ENCODE measurements around the gene MRPL42.
A peak's percentile ranks its signal among the peaks of the same experiment; 100 is the strongest.

MRPL42 gene

DNA sequence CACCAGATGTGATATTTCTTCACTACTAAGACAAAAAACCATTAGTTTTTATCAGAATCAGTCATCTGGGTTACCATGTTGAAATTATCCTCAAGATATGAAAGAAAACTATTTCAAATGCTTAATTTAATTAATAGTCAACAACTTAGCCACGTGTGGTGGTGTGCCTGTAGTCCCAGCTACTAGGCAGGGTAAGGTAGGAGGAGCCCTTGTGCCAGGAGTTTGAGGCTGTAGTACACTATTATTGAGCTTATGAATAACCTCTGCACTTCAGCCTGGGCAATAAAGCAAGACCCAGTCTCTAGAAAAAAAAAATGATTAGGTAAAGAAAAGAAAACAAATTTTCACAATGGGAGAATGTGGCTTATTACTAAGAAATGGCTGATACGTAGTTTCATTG, 33.4 kb downstream of the MRPL42 start:
- no peak for DNase-seq

DNA sequence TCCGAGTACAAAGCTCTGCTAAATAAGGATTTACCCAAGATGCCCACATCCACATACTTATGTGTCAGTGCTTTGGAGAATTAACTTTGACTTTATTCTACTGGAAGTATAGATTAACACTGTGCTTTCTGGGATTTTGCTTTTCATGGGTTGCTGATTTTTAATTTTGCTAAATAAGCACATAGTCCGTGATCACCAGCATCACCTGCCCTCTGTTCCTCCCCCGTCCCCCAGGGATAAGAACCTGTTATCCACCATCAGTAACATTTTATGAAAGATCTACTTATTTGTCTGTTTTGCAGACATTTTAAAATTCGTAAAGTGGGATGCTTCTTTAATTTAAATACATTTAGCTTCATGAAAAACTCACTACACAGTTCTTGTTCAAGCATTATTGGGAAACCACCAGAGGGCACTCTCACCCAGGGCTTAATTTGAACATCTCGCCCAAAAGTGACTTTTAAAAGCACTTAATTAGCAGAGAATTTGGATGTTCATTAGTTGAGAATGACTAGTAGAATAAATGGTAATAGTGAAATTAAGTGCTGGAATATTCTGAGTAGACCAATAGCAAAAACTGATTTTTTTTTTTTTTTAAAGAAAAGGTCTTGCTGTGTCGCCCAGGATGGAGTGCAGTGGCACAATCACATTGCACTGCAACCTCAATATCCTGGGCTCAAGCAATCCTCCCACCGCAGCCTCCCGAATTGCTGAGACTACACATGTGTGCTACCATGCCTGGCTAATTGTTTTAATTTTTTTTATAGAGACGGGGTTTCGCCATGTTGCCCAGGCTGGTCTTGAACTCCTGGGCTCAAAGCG, 35.7 kb downstream of the MRPL42 start:
- peak; percentile 80 for DNase-seq

DNA sequence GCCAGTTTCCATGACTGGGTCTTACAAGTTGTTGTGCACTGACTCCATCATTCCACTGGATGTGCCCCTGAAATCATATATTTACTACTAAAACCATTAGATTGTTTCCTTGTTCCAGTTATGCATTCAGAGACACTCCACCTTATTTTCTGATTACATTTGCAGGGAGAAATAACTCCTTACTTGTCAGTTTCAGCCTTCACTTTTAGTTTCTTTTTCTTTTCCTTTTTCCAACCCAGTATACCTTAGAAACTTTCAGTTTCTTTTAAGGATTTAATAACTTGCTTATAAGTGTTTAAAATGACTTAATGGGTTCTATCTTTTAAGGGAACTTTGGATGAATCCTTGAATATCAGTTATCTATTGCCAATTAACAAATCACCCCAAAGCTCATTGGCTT, 39.9 kb downstream of the MRPL42 start:
- DNase-seq = no peak

DNA sequence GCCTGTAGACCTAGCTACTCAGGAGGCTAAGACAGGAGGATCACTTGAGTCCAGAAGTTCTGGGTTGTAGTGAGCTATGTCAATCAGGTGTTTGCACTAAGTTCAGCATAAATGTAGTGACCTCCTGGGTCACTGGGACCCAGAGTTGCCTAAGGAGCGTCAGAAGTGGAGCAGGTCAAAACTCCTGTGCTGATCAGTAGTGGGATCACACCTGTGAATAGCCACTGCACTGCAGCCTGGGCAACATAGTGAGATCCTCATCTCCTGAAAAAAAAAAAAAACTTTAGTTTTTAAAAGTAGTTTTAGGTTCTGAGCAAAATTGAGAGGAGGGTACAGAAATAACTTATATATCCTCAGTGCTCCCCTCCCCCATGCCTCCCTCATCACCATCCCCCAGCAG, 42.2 kb downstream of the MRPL42 start:
- DNase-seq = no peak

DNA sequence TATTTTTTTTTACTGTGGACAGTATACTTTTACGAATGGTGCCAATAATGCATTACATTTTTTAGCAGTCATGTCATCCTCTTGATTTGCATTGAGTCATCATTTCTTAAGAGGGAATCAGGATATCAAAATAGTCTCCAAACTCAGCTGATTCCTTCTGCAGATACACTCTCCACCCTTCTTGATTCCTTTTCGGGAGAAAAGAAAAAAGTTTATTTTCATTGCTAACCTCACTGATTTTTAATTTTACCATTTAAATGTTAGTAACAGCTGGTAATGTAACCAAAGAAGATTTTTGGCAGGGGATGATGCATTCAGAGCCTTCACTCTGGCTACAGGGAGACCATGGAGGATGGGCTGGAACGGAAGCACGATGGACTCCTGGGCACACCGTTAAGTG, 47.5 kb downstream of the MRPL42 start:
- DNase-seq = no peak

DNA sequence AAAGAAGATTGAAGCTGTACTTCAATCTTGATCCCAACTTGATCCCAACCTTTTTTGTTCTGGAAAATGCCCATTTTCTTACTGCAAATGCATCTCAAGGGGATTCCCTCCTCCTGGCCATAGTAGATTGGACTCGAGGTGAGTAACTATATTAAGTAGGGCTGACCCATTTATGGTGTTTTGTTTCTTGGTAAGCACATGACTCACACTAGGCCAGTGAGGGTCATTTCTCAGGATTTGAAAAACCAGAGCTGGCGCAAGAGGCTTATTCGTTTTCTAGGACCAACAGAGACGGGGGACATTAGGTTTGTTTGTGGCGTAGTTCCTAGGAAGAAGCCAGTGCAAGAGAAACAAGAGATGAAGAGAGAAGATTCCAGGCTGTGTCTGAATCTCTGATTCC, 51.4 kb downstream of the MRPL42 start:
- DNase-seq = no peak

DNA sequence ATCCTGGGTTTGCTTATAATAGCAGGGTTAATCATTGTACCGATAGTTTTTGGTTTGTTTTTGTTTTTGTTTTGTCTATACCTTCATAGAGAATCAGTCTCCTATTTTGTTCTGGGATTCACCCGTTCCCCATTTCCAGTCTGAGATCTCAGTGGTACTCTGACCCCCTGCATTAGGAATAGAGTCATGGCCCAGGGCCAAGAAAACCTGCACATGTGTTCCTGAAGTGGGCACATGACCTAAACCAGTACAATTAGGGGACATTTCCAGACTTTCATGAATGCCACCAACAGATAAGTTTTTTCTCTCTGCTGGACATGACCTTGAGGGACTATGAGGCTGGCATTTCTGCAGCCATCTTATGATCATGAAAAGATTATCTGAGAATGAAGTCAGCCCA, 52.5 kb downstream of the MRPL42 start:
- peak; percentile 25 for DNase-seq

DNA sequence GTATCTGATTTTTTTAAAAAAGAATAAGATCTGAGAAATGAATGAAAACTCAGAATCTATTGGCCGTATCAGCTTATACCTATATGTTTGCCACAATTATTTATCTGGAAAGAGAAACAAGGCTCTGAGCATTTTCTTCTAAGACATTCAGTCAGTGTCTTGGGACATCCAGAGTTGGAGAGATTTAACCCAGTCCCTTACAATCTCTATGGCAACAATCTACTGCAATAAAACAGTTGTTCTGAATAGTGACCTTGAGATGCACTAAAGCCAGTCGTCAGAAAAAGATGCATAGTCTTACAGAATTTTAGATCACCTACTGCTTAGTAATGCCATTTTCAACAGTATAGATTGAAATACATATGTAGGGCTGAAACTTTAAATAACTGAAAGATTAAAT, 53.1 kb downstream of the MRPL42 start:
- no peak for DNase-seq

DNA sequence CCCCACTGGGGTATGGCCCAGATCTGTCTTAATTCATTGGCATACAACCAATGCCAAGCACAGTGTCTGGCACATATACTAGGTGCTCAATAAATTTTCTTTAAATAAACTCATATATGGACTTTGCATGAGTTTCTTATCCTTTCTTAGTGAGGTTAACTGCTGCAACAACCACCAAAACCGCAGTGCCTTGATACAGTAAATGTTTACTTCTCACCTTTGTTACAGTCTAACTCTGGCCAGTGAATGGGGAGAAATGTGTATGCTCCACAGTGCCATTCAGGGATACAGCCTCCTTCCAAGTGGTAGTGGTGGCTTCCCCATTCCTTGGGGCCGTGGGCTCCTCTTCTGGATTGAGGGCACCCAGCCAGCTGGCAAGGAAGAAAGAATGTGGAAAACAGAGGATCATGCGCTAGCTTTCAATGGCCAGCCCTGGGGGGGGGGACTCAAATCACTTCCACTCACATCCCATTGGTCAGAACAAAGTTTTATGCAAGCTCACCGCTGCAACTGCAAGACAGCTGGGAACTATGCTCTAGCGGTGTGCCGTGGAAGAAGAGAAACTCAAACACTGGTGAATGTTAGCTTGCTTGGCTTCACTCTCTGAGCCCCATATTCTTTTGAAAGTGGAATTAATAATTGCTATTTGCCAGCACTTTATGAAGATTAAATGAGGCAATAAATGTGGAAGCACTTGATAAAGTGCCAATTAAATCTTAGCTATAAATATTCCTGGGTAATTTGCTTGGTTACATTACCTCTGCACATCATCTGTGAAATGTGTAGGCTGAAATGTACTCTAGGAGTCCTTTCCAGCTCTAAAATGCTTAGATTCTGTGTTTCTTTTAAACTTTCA, 54.1 kb downstream of the MRPL42 start:
- no peak for DNase-seq

DNA sequence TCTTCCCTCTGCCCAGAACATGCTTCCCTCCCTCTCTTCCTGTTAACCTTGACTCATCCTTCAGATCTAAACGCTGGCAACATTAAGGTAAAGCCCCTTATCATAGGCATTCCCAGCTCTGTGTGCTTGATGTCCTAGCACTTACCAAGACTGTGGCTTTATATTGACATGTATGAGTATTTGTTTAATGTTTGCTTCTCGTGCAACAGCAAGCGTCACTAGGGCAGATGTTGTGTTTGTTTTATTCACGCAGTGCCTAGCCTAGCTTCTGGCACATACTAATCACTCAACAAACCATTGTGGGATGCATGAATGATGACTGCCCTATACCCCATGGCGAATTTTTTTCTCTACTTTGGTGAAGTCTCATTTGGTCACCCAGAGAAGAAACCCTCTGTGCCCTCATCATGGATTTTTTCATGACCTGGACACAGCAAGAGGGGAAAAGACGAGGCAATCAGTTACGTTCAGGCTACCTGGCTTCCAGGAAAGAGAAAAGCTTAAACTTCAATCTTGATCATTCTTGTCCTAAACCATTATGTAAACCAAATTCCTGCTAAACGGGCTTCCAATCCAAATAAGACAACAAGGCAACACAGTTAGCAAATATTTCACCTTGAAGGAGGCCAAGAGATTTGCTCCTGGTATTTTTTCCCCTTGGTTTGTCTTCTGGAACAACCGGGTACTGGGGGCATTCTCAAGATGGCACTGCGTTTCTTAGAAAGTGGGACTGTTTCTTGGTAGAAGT, 57.2 kb downstream of the MRPL42 start:
- no peak for DNase-seq

DNA sequence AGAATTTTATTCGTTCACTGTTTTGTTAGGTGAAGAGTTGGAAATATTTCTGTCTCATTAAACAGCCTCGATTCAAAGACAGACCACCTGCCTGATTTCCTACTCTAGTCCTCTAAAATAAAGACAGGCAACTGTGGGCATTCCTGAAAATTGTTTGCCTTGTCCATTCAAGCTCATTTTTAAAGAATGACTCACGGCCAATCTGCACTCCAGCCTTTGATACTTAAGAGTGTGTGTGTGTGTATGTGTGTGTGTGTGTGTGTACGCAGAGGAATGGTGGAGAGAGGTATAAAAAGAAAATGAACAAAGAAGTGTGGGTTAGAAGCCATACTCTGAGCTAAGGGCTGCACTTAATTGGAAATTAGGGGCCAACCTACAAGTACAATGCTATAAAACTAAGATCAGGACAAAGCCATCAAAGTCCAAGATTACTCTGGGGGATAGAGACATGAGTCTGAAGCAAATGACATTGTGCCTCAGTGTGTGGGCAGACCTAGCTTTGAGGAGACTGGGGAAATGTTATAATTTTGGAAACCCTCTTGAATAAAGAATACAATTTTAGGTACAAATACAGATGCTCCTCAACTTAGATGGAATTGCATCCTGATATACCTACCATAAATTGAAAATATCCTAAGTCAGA, 59.6 kb downstream of the MRPL42 start:
- no peak for DNase-seq

DNA sequence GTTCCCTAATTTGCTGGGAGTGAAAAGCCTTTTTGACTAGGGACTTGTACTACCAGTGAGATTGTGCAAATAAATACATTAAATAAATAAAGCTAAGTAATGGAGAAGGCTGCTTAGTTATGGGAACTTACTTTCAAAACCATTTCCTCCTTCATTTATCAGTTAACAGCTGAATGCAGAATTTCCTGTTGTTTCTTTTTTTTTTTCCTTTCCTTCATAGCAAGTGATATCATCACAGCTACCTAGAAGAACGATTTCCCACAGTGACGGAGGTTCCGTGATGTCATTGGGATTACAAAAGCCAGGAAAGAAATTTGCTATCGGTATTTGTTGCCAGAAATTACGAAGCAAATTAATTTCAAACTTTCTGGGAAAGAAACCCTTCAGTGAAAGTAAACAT, 63.0 kb downstream of the MRPL42 start:
- DNase-seq = no peak

DNA sequence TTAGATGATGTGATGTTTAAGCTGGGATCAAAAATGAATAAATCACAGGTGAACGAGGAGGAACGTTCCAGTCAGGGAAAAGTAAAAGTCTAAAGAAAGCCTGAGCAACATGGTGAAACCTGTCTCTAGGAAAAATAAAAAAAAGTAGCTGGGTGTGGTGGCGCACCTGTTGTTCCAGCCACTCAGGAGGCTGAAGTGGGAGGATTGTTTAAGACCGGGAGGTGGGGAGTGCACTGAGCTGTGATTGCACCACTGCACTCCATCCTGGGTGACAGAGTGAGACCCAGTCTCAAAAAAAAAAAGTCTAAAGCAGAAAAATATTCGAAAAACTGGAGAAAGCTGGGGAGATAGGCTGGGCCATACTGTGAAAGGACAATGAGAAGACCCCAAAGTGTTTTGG, 66.0 kb downstream of the MRPL42 start:
- DNase-seq = no peak

DNA sequence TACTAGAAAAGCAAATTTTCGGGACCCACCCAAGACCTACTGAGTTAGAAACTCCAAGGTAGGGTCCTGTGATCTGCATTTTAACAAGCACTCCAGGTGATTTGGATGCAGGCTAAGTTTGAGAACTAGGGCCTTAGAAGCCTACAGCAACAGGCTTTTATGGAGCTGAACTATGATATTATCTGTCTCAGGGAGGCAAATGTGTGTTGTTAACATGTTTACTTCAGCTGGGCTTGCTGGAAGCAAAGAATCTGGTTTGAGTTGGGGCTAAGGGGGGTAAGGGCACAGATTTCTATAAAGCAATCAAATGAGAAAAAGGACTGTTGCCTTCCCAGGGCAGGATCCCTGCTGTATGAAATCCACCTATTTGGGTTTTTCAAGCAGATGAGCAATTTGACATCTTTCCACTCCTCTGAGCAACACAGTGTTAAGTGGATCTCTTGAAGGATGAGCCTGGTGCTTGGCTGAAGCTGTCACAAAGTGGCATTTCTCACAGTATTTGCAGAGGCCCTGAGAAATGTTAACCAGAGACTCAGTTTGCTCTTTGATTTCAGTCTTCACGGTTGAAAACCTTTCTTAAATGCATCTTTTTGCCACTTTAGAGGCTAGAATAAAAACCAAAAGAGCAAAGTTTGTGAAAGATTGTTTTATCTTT, 68.9 kb downstream of the MRPL42 start:
- DNase-seq = peak; percentile 53

DNA sequence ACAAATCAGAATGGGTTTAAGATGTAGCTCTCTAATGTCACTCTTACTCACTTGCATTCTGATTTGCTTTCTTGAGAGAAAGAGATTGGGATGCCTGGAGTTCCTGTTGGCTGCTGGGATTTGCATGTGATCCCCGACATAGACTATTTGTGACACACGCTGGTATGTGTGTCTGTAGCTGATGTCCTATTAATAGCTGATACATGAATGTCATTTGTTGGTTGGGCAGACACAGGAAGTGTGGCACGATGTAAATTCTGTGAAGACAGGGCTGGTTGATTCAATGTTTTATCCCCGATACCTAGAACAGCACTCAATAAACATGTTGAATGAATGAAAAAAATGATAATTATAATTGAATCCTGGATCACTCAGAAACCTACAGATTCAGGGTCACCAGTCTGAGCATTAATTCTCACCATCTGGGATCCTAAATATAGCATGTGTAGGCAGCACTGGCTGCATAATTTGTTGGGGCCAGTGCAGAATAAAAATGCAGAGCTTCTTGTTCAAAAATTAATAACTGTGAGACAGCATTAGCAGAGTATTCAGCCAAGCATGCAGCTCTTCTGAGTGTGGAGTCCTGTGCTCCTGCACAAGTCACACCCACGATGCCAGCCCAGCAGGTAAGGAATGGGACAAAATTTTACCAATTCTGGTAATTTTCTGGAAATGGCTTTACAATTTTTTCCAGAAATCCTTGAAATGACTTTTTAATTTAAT, 69.6 kb downstream of the MRPL42 start:
- DNase-seq = peak; percentile 53

DNA sequence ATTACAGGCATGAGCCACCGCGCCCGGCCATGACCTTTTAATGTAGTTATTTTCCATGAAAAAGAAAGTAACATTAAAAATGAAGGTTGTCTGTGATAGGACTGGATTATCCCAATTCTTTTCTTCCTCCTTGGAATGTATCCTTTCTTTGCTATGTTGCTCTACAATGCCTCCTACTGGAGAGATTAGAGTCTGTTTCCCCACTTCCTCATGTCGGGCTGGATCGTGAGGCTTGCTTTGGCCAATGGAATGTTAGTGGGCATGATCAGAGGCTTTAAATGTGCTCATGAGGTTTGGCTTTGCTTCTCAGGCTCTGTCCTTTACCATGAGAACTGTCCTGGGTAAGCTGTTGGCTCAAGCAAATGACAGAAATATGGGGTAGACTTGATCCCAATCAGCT, 70.5 kb downstream of the MRPL42 start:
- no peak for DNase-seq

DNA sequence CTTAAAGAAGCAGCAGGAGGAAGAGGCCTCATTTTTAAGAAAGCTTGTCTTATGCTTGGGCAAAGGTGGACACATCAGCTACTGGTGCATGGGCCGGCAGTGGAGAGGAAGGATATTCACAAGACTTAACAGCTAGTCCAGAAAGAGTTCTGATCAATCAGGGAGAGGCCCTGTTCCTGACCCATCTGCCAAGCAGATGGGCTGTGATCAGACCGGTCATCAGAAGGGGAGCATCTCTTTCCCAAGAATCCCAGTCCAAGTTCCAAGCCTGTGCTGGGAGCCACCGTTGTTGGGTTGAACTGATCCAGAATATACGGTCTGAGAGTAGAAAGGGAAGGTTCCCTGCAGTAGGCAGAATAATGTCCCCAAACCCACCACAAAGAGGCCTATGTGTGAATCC, 72.5 kb downstream of the MRPL42 start:
- no peak for DNase-seq

DNA sequence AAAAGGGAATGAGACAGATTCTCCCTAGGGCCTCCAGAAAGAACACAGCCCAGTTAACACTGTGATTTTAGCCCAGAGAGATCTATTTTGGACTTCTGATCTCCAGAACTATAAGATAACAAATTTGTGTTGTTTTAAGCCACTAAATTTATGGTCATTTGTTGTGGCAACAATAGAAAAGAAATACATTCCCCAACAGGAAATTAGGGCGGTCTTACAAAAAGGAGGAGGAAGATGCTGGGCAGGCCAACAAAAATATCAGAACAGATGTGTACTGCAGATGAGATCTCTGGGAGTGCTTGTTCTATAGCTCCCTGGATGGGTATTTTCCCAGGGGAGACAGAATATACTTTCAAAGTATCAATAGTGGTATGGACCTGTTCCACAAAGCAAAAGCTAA, 73.2 kb downstream of the MRPL42 start:
- DNase-seq = no peak

DNA sequence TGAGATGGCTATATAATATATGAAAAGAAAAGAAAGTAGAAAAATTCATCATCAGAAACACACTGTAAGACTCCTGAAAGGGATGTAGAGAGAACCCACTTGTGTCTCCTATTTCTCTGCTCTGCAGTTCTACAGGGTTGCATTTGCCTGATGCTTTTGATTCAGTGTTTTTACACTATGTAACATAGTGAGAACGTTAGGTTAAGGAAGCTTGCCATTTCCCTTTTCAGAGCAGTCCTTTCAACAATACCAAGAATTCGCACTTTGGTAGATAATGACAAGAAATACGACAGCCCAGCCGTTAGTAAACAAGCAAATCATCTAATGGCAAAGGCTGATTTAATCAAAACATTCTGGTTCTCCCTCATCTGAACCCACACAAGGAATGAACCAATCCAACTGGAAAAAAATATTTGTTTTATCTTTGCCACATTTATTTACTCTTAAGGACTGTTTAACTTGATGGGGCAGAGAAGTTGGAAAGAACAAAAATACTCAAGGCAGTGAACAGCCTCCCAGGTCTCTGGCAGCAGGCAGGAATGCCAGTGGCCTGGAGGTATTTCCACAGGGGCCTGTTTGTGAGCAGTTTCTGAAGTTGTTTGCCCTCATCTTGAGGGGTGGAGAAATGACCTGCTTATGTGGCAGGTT, 74.4 kb downstream of the MRPL42 start:
- no peak for DNase-seq

DNA sequence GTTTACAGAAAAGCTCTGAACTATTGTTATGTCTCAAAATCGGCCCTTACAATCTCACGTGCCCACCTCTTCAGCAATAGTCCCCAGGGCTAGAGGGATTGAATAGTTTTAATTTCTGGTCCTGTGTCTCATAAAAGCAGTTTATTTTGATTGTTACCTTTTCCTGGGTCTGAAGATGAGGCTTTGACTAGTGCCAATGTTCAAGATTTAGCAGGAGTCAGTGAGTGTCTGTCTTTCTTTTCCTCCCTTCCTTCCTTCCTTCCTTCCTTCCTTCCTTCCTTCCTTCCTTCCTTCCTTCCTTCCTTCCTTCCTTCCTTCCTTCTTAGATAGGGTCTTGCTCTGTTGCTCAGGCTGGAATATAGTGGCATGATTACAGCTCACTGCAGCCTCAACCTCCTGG, 80.5 kb downstream of the MRPL42 start:
- no peak for DNase-seq

DNA sequence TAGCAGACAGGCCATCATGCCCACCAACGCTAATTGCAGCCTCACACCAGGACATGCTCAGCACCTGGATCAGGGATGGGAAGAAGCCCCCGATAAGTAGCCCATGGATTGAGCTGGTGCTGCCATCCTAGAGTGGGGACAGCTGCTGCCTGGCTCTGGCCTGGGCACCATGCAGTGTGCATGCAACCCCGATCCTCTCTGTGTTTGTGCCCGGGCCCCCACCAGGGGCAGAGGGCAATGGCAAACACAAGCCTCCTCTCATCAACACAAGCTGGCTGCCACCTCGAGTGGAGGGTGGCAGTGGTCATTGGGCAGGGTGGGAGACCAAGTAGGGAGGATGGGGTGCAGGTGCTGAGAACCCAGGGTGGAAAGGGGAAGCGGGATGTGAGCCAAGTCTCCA, 81.9 kb downstream of the MRPL42 start:
- DNase-seq = no peak

All from eye (tissue), 1 donor.